ENCODE data around the gene ACVR2A. TPM values are rescaled to one million over a fixed set of nuclear protein-coding genes. Genes with fewer than 3 reads are reported as not detected.

The ACVR2A gene
- total RNA-seq, 1 experiment from 2014 or later = 13.4 TPM

GRCh38 chr2:147884830-147885229 is 40.0 kb downstream of the ACVR2A start:
- no peak for DNase-seq
- no peak overlapping the region for H3K23ac ChIP-seq (ENCODE audit: insufficient read length, low read depth, low read length)
- no peak overlapping the region for H3K4me2 ChIP-seq (ENCODE audit: insufficient read depth, insufficient read length, low read length)
- H3K18ac ChIP-seq (ENCODE audit: insufficient read length, low read depth, low read length) = no peak overlapping the region
- no peak overlapping the region for H2BK12ac ChIP-seq (ENCODE audit: insufficient read length, low read depth, low read length)
- H4K8ac ChIP-seq (replicated peaks; ENCODE audit: insufficient read length, low read depth, low read length) = no peak overlapping the region
- H3K27me3 ChIP-seq (ENCODE audit: insufficient read depth, low read length) = no peaks in the 10 kb centered on the region
- no peak overlapping the region for H3K56ac ChIP-seq (ENCODE audit: insufficient read length, low read depth, low read length)
- no peaks in the 10 kb centered on the region for H3K9me3 ChIP-seq (ENCODE audit: control insufficient read depth, low read depth, low read length)
- H3K4ac ChIP-seq (ENCODE audit: low read depth, low read length) = no peak overlapping the region
- Mint-ChIP-seq H3K4me3 (no peak overlapping the region), H3K9me3 (no peaks in the 10 kb centered on the region), H3K4me1 (peaks cover 19 to 32% of the 10 kb centered on the region in 2 experiments), H3K27ac (no peak overlapping the region), H3K27me3 (ENCODE audit: low read depth) (no peaks in the 10 kb centered on the region), H3K36me3 (ENCODE audit: insufficient read depth in 1 of 3, low read depth in 3 of 3) (no peaks in the 10 kb centered on the region)
- no peaks in the 10 kb centered on the region for H3K79me1 ChIP-seq (ENCODE audit: insufficient read depth, low read depth, low read length, poor library complexity, severe bottlenecking)
- H2BK120ac ChIP-seq (ENCODE audit: low read depth, low read length, poor library complexity, severe bottlenecking) = no peak overlapping the region
- no peak overlapping the region for H3K14ac ChIP-seq (ENCODE audit: insufficient read depth, low read length)
- H4K91ac ChIP-seq (ENCODE audit: insufficient read length, low read depth, low read length) = no peak overlapping the region
- TF ChIP-seq CTCF (conservative IDR thresholded peaks at IDR 0.05) = no peak
- no peaks in the 10 kb centered on the region for H3K23me2 ChIP-seq (ENCODE audit: insufficient read length, low read depth, low read length, poor library complexity, severe bottlenecking)
- H4K5ac ChIP-seq (ENCODE audit: insufficient read length, low read depth, low read length) = no peak overlapping the region
- H3K4me1 ChIP-seq (ENCODE audit: insufficient read depth, low read length) = no peaks in the 10 kb centered on the region
- H4K20me1 ChIP-seq (ENCODE audit: control insufficient read depth, insufficient read depth, insufficient read length) = no peaks in the 10 kb centered on the region
- no peak overlapping the region for H2BK15ac ChIP-seq (ENCODE audit: low read depth, low read length)
- peaks cover 2% of the 10 kb centered on the region; the same call in 1 of the 2 replicates for H3K79me2 ChIP-seq (ENCODE audit: insufficient read depth, low read length)
- H3K27ac ChIP-seq (ENCODE audit: insufficient read length, low read depth, low read length) = no peak overlapping the region
- no peak overlapping the region for H2AK5ac ChIP-seq (ENCODE audit: insufficient read length, low read length)
- no peak overlapping the region for H3K9ac ChIP-seq (ENCODE audit: extremely low read depth, insufficient read length, low read length)
- no peak overlapping the region for H2BK20ac ChIP-seq (ENCODE audit: low read depth, low read length, poor library complexity, severe bottlenecking)
- no peak overlapping the region for H2BK5ac ChIP-seq (ENCODE audit: insufficient read length, low read length)
- no peak overlapping the region for H2AFZ ChIP-seq (ENCODE audit: low read length)
- no peak overlapping the region for H3T11ph ChIP-seq (ENCODE audit: low read length)

Data from H9 (cell line).